Prostate gland (tissue), 2 donors: ENCODE results near the gene PRDX4.

Experiments
- POLR2A ChIP-seq: fragments of 450-650 bp; IDR thresholded peaks from one replicate; pipeline ENCODE4 v1.6.1; 2016; ENCODE audit warnings: antibody characterized with exemption, mild to moderate bottlenecking
- POLR2AphosphoS5 ChIP-seq: sonication (generic); formaldehyde crosslinking; IDR thresholded peaks from one replicate; pipeline ENCODE4 v1.6.1; 2017; ENCODE audit warnings: antibody characterized with exemption
- TF ChIP-seq, protein P1 (sequence below), 4 experiments: fragments of 200-600 bp in 2 of 4; fragments of 450-650 bp in 2 of 4; sonication (generic) in 2 of 4; IDR thresholded peaks; 1 replicate in 3 of 4; 2 replicates in 1 of 4; pipeline ENCODE4 v1.5.1; 2016 to 2019; ENCODE audit warnings: antibody characterized with exemption in 4 of 4, mild to moderate bottlenecking in 2 of 4, moderate library complexity in 2 of 4

DNA sequence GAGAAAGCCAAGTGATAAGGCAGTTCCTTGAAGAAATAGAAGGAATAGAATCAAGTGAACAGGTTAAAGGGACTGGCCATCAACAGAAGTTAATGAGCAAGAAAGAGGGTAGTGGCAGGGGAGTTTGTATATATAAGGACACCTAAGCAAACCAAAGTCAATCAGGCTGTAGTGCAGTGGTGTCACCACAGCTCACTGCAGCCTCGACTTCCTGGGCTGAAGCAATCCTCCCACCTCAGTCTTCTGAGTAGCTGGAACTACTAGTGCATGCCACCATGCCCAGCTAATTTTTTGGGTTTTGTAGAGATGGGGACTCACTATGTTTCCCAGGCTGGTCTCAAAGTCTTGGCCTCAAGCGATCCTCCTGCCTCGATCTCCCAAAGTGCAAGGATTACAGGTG lies 59.9 kb downstream of the PRDX4 start:
- TF ChIP-seq, protein P1, sequence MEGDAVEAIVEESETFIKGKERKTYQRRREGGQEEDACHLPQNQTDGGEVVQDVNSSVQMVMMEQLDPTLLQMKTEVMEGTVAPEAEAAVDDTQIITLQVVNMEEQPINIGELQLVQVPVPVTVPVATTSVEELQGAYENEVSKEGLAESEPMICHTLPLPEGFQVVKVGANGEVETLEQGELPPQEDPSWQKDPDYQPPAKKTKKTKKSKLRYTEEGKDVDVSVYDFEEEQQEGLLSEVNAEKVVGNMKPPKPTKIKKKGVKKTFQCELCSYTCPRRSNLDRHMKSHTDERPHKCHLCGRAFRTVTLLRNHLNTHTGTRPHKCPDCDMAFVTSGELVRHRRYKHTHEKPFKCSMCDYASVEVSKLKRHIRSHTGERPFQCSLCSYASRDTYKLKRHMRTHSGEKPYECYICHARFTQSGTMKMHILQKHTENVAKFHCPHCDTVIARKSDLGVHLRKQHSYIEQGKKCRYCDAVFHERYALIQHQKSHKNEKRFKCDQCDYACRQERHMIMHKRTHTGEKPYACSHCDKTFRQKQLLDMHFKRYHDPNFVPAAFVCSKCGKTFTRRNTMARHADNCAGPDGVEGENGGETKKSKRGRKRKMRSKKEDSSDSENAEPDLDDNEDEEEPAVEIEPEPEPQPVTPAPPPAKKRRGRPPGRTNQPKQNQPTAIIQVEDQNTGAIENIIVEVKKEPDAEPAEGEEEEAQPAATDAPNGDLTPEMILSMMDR (IDR thresholded peaks at IDR 0.05) = no peak
- TF ChIP-seq POLR2A (no peak), POLR2AphosphoS5 (no peak)
